ENCODE data around the gene HLA-DQA2. TPM values are rescaled to one million over a fixed set of nuclear protein-coding genes. Genes with fewer than 3 reads are reported as not detected.

Gene HLA-DQA2
- total and polyA plus RNA-seq, 2 of the 13 experiments (the other 11 are each of a cell fraction or from before 2014, with no cell fraction given): not detected

DNA sequence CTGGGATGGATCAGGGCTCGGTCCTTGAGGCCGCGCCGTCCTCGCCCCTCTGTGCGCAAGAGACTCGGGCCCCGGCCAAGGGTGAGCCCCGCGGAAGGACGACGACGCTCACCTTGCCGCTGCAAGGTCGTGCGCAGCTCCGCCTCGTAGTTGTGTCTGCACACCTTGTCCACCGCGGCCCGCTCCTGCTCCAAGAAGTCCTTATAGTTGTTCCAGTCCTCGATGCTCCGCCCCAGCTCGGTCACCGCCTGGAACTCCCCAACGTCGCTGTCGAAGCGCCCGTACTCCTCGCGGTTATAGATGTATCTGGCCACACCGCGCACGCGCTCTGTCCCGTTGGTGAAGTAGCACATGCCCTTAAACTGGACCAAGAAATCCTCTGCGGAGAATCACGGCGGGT, 20.4 kb downstream of the HLA-DQA2 start:
- 68% methylated on average over 34 of the region's 40 CpGs for WGBS (ENCODE audit: low lambda C conversion rate)
- Histone ChIP-seq H3K27ac (ENCODE audit: extremely low read length, insufficient read depth, low read length) (no peak overlapping the region), H3K4me1 (ENCODE audit: insufficient read depth, low read length) (no peaks in the 10 kb centered on the region), H4K20me1 (ENCODE audit: insufficient read depth, low read length) (no peaks in the 10 kb centered on the region), H3K9ac (ENCODE audit: insufficient read depth, low read depth, low read length) (no peak overlapping the region), H2AFZ (ENCODE audit: low read length) (no peak overlapping the region), H3K36me3 (replicated peaks in 1 of 2; ENCODE audit: control insufficient read depth in 1 of 2, insufficient read depth in 2 of 2, low read length in 2 of 2) (no peaks in the 10 kb centered on the region), H3K79me2 (ENCODE audit: insufficient read depth, low read length) (no peaks in the 10 kb centered on the region), H3K4me2 (ENCODE audit: low read depth, low read length) (no peak overlapping the region), H3K9me3 (ENCODE audit: low read length) (no peaks in the 10 kb centered on the region), H3K4me3 (replicated peaks in 1 of 3; ENCODE audit: insufficient read depth in 1 of 3, low read depth in 2 of 3, low read length in 3 of 3) (no peak overlapping the region), H3K27me3 (ENCODE audit: control insufficient read depth in 1 of 2, insufficient read depth in 2 of 2, low read length in 2 of 2) (peaks cover 0 to 31% of the 10 kb centered on the region in 2 experiments; a peak in 3 of 5 replicates)
- FAIRE-seq (no peak), ATAC-seq (no peak), DNase-seq (ENCODE audit: low spot score) (no peak)
- POLR2A ChIA-PET: no interaction called here
- CTCF ChIA-PET (ENCODE audit: low intra/inter-chr PET ratio, low total read pairs): no interaction called here
- intact Hi-C loops (cut with micrococcal nuclease; ENCODE audit: unreplicated experiment) (no loop called here), in situ Hi-C loops (cut with HindIII; ENCODE audit: extremely low pct_ligation_motif_present, low pct_unique_long_range_greater_than_20kb) (no loop called here)
- TF ChIP-seq EED (CRISPR knock-in tag; IDR thresholded peaks at IDR 0.05) (no peak), ADNP (CRISPR knock-in tag; IDR thresholded peaks at IDR 0.05) (no peak), PCBP2 (optimal IDR thresholded peaks at IDR 0.05; ENCODE audit: low read depth, low read length, poor library complexity, severe bottlenecking) (no peak), ZC3H4 (CRISPR knock-in tag; IDR thresholded peaks at IDR 0.05; ENCODE audit: borderline replicate concordance) (no peak), TP53 (CRISPR knock-in tag; conservative IDR thresholded peaks at IDR 0.05) (no peak), MTA3 (CRISPR knock-in tag; IDR thresholded peaks at IDR 0.05) (no peak)
- no TSS peak for BruUV-seq (replicated peaks)

DNA sequence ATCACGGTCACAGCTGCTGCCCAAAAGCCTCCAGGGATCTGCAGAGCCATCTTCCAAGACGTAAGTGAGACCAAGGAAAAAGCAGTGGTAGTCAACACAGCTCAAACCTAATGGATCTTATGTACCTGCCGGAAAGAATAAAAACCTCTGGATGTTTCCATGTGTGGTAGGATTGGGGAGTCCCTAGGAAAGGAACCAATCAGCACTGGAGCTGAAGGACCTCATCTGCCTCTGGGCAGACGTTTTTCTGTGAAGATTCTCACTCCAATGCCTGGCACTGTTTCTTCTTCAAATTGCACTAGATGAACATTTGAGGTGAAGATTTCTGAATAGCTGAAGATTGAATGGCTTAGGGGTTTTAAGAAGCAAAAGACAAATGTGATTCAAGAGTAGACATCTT, 22.2 kb downstream of the HLA-DQA2 start, which contains the start of gene HLA-DQB2:
HLA-DQB2 (minus strand) TSS at position 112 of the 400 bp plus-strand sequence; CDS start at position 50, 62 bp downstream.
- H3K4me3 ChIP-seq (replicated peaks in 1 of 3; ENCODE audit: insufficient read depth in 1 of 3, low read depth in 2 of 3, low read length in 3 of 3): no peak within 1 kb of the TSS
- in situ Hi-C loops (cut with HindIII; ENCODE audit: extremely low pct_ligation_motif_present, low pct_unique_long_range_greater_than_20kb): no loop called here
- no peaks in the 10 kb centered on the region for H3K9me3 ChIP-seq (ENCODE audit: low read length)
- DNase-seq (ENCODE audit: low spot score) (no peak), FAIRE-seq (no peak), ATAC-seq (no peak)
- no peak within 1 kb of the TSS for H2AFZ ChIP-seq (ENCODE audit: low read length)
- no peaks in the 10 kb centered on the region for H4K20me1 ChIP-seq (ENCODE audit: insufficient read depth, low read length)
- ChIA-PET CTCF (ENCODE audit: low intra/inter-chr PET ratio, low total read pairs) (no interaction called here), POLR2A (no interaction called here)
- 16% methylated on average over 3 of the region's 4 CpGs for WGBS (ENCODE audit: low lambda C conversion rate)
- TF ChIP-seq RFX5 (IDR thresholded peaks at IDR 0.05; ENCODE audit: low read depth, low read length): 0 out of 2 replicates have a peak, but pooled peaks have one; percentile 27
- no peak for TF ChIP-seq ZKSCAN8 (CRISPR knock-in tag; IDR thresholded peaks at IDR 0.05; ENCODE audit: borderline replicate concordance)
- H3K79me2 ChIP-seq (ENCODE audit: insufficient read depth, low read length): no peaks in the 10 kb centered on the region
- H3K27ac ChIP-seq (ENCODE audit: extremely low read length, insufficient read depth, low read length): no peak within 1 kb of the TSS
- H3K4me2 ChIP-seq (ENCODE audit: low read depth, low read length): no peak within 1 kb of the TSS
- BruUV-seq (replicated peaks): no TSS peak
- intact Hi-C loops (cut with micrococcal nuclease; ENCODE audit: unreplicated experiment): no loop called here
- no peaks in the 10 kb centered on the region for H3K4me1 ChIP-seq (ENCODE audit: insufficient read depth, low read length)
- peaks cover 0 to 24% of the 10 kb centered on the region in 2 experiments; a peak in 4 of 5 replicates for H3K27me3 ChIP-seq (ENCODE audit: control insufficient read depth in 1 of 2, insufficient read depth in 2 of 2, low read length in 2 of 2)
- H3K36me3 ChIP-seq (replicated peaks in 1 of 2; ENCODE audit: control insufficient read depth in 1 of 2, insufficient read depth in 2 of 2, low read length in 2 of 2): no peaks in the 10 kb centered on the region
- no peak within 1 kb of the TSS for H3K9ac ChIP-seq (ENCODE audit: insufficient read depth, low read depth, low read length)

Measured in HepG2 (cell line).